GM18502 (cell line): Measurements from ENCODE around the gene ARV1.
"Not testable (repeated sequence)": the region's sequence is repeated elsewhere in the genome, so short reads cannot be mapped to it uniquely, and the experiment has no call there.

ENCODE experiments used
- ATAC-seq: cut with Tn5 transposase; IDR thresholded peaks from one replicate; pipeline ENCODE4 v1.9.1; 2021; ENCODE audit warnings: mild to moderate bottlenecking; ENCODE audit not compliant: unreplicated experiment, poor library complexity

The ARV1 gene

GRCh38 chr1:230976360-230976759 lies 2.5 kb upstream of the ARV1 start:
- ATAC-seq, result no peak

GRCh38 chr1:230976825-230977747 lies 1.8 kb upstream of the ARV1 start:
- ATAC-seq, result no peak

GRCh38 chr1:230977761-230978490 lies 968 bp upstream of the ARV1 start:
- peak; percentile 7 for ATAC-seq

- ATAC-seq, result no peak
These were observed 459 bp downstream of the ARV1 start for GRCh38 chr1:230979389-230979716.

GRCh38 chr1:230979952-230980351 lies 1.1 kb downstream of the ARV1 start:
- no peak for ATAC-seq

- ATAC-seq, result no peak
These were observed 3.8 kb downstream of the ARV1 start for GRCh38 chr1:230982696-230983095.

GRCh38 chr1:230983811-230984210 lies 4.9 kb downstream of the ARV1 start:
- no peak for ATAC-seq

- not testable (repeated sequence) for ATAC-seq
These were observed 6.0 kb downstream of the ARV1 start for GRCh38 chr1:230984622-230985515.

GRCh38 chr1:230985711-230986110 lies 6.8 kb downstream of the ARV1 start:
- no peak for ATAC-seq

GRCh38 chr1:230986976-230987375 lies 8.1 kb downstream of the ARV1 start:
- ATAC-seq, result no peak

- ATAC-seq, result no peak
These were observed 8.6 kb downstream of the ARV1 start for GRCh38 chr1:230987448-230987847.

GRCh38 chr1:230992100-230992774 lies 13.3 kb downstream of the ARV1 start:
- ATAC-seq, result no peak

- no peak for ATAC-seq
These were observed 16.0 kb downstream of the ARV1 start for GRCh38 chr1:230994860-230995259.

GRCh38 chr1:231000201-231000600 lies 21.3 kb downstream of the ARV1 start:
- ATAC-seq, result no peak

- ATAC-seq, result no peak
These were observed 21.7 kb downstream of the ARV1 start for GRCh38 chr1:231000639-231001038.

- ATAC-seq, result no peak
These were observed 23.0 kb downstream of the ARV1 start for GRCh38 chr1:231001892-231002291.

GRCh38 chr1:231007535-231007934 lies 28.6 kb downstream of the ARV1 start:
- ATAC-seq, result not testable (repeated sequence)

GRCh38 chr1:231011360-231011759 lies 32.5 kb downstream of the ARV1 start:
- ATAC-seq, result no peak

- no peak for ATAC-seq
These were observed 33.1 kb downstream of the ARV1 start for GRCh38 chr1:231011963-231012362.

GRCh38 chr1:231013391-231014015 lies 34.6 kb downstream of the ARV1 start:
- no peak for ATAC-seq
